ENCODE data around the gene NR1I3. TPM values are rescaled to one million over a fixed set of nuclear protein-coding genes. Genes with fewer than 3 reads are reported as not detected.
"Not testable (repeated sequence)": the region's sequence is repeated elsewhere in the genome, so short reads cannot be mapped to it uniquely, and the experiment has no call there.

NR1I3 gene
- total RNA-seq, 4 donors from 2014 or later = not detected

GRCh38 chr1:161259345-161259702 is 21.3 kb upstream of the NR1I3 start:
- H3K27ac ChIP-seq = no peak overlapping the region
- H3K36me3 ChIP-seq = no peaks in the 10 kb centered on the region
- TF ChIP-seq CTCF (IDR thresholded peaks at IDR 0.05) (no peak), EP300 (IDR thresholded peaks at IDR 0.05) (no peak), POLR2A (IDR thresholded peaks at IDR 0.05) (no peak)
- H3K4me1 ChIP-seq = peaks cover 0 to 14% (median 8%) of the 10 kb centered on the region in 4 donors
- 36 to 41% methylated on average over 6 of the region's 6 CpGs for WGBS, 2 donors
- no peak for DNase-seq (ENCODE audit: low spot score in 2 of 2)
- H3K4me3 ChIP-seq = peak overlapping the region in 1 of 4 donors; percentile 45
- peaks cover 0 to 20% (median 0%) of the 10 kb centered on the region in 4 donors for H3K9me3 ChIP-seq
- H3K27me3 ChIP-seq = peaks cover 0 to 43% of the 10 kb centered on the region in 2 donors

- no peak for DNase-seq (ENCODE audit: low spot score in 2 of 2)
- TF ChIP-seq POLR2A (IDR thresholded peaks at IDR 0.05) (no peak), CTCF (IDR thresholded peaks at IDR 0.05) (no peak), EP300 (IDR thresholded peaks at IDR 0.05) (no peak)
- no peak within 1 kb of the TSS for H3K27ac ChIP-seq
- H3K4me1 ChIP-seq = peaks cover 0 to 14% (median 8%) of the 10 kb centered on the region in 4 donors
- H3K36me3 ChIP-seq = no peaks in the 10 kb centered on the region
- 3 to 7% methylated on average over 35 to 38 of the region's 62 CpGs for WGBS, 2 donors
- H3K27me3 ChIP-seq = peaks cover 0 to 43% of the 10 kb centered on the region in 2 donors
- peak within 1 kb of the TSS; percentile 8 to 46 (median 43) for H3K4me3 ChIP-seq
- peaks cover 0 to 20% (median 0%) of the 10 kb centered on the region in 4 donors for H3K9me3 ChIP-seq
Observed at GRCh38 chr1:161258439-161259344, 20.7 kb upstream of the NR1I3 start, which contains the start of gene PCP4L1. Gene PCP4L1 (plus strand): TSS chr1:161258745. CDS start chr1:161258975, 230 bp downstream.

GRCh38 chr1:161257109-161257508 is 19.1 kb upstream of the NR1I3 start:
- not testable (repeated sequence) for H3K36me3 ChIP-seq; DNase-seq (ENCODE audit: low spot score in 2 of 2); H3K27ac ChIP-seq; H3K4me3 ChIP-seq
- 97 to 100% methylated on average over 5 of the region's 5 CpGs for WGBS, 2 donors
- Histone ChIP-seq H3K27me3 (peaks cover 0 to 43% of the 10 kb centered on the region in 2 donors), H3K4me1 (peaks cover 0 to 14% (median 8%) of the 10 kb centered on the region in 4 donors), H3K9me3 (peaks cover 0 to 20% (median 0%) of the 10 kb centered on the region in 4 donors)

GRCh38 chr1:161255955-161256520 is 18.0 kb upstream of the NR1I3 start:
- WGBS, 2 donors = 90 to 92% methylated on average over 4 of the region's 4 CpGs
- H3K27ac ChIP-seq; DNase-seq (ENCODE audit: low spot score in 2 of 2); H3K36me3 ChIP-seq; H3K4me3 ChIP-seq: not testable (repeated sequence)
- Histone ChIP-seq H3K9me3 (peaks cover 0 to 20% (median 0%) of the 10 kb centered on the region in 4 donors), H3K27me3 (peaks cover 0 to 41% of the 10 kb centered on the region in 2 donors), H3K4me1 (peaks cover 0 to 14% (median 8%) of the 10 kb centered on the region in 4 donors)

GRCh38 chr1:161255302-161255701 is 17.3 kb upstream of the NR1I3 start:
- Histone ChIP-seq H3K27me3 (peaks cover 0 to 34% of the 10 kb centered on the region in 2 donors), H3K9me3 (peaks cover 0 to 20% (median 0%) of the 10 kb centered on the region in 4 donors), H3K4me1 (peaks cover 0 to 12% (median 8%) of the 10 kb centered on the region in 4 donors)
- not testable (repeated sequence) for DNase-seq (ENCODE audit: low spot score in 2 of 2); H3K27ac ChIP-seq; H3K36me3 ChIP-seq; H3K4me3 ChIP-seq
- 87 to 89% methylated on average over 5 of the region's 5 CpGs for WGBS, 2 donors

GRCh38 chr1:161251579-161251978 is 13.6 kb upstream of the NR1I3 start:
- H3K9me3 ChIP-seq = peaks cover 0 to 6% (median 0%) of the 10 kb centered on the region in 4 donors
- H3K27ac ChIP-seq = no peak overlapping the region
- no peak for DNase-seq (ENCODE audit: low spot score in 2 of 2)
- H3K4me3 ChIP-seq = no peak overlapping the region
- H3K36me3 ChIP-seq = no peaks in the 10 kb centered on the region
- 90 to 94% methylated on average over 8 of the region's 8 CpGs for WGBS, 2 donors
- no peaks in the 10 kb centered on the region for H3K27me3 ChIP-seq
- TF ChIP-seq POLR2A (IDR thresholded peaks at IDR 0.05) = no peak
- no peak for TF ChIP-seq CTCF (IDR thresholded peaks at IDR 0.05)
- no peak for TF ChIP-seq EP300 (IDR thresholded peaks at IDR 0.05)
- no peaks in the 10 kb centered on the region for H3K4me1 ChIP-seq

Measured in tibial nerve (tissue), 4 donors.